H7 (cell line): ENCODE measurements around the gene RREB1. TPM values are rescaled to one million over a fixed set of nuclear protein-coding genes. Genes with fewer than 3 reads are reported as not detected.

ENCODE experiments used
- DNase-seq: peaks from one replicate; pipeline ENCODE4 v3.0.0; 2012
- H3K27me3 ChIP-seq: 2 replicates; pipeline ENCODE4 v1.6.0; 2011; ENCODE audit warnings: mild to moderate bottlenecking, low read length; ENCODE audit not compliant: control insufficient read depth, insufficient read depth
- H3K36me3 ChIP-seq: replicated peaks from 2 replicates; pipeline ENCODE4 v1.5.1; 2011; ENCODE audit warnings: low read length; ENCODE audit not compliant: control insufficient read depth, insufficient read depth
- H3K4me3 ChIP-seq: 2 replicates; pipeline ENCODE4 v1.5.1; 2011; ENCODE audit warnings: low read depth, mild to moderate bottlenecking, control low read depth, low read length, moderate library complexity; ENCODE audit not compliant: insufficient read depth
- total RNA-seq: library from RNA; depleted of rRNA; stranded (reverse); fragments of >200 nt; shearing (Covaris generic); gene quantifications from 2 replicates; pipeline ENCODE4 v1.2.3, GENCODE V29; 2014

Gene RREB1
- total RNA-seq, 1 experiment from 2014 or later, result 24.2 TPM

GRCh38 chr6:7125290-7125689 is 17.5 kb downstream of the RREB1 start:
- no peaks in the 10 kb centered on the region for H3K27me3 ChIP-seq
- H3K4me3 ChIP-seq, result no peak overlapping the region
- no peaks in the 10 kb centered on the region for H3K36me3 ChIP-seq
- DNase-seq, result no peak

- no peak for DNase-seq
- Histone ChIP-seq H3K27me3 (no peaks in the 10 kb centered on the region), H3K36me3 (no peaks in the 10 kb centered on the region), H3K4me3 (no peak overlapping the region)
Observed at GRCh38 chr6:7126754-7127153, 19.0 kb downstream of the RREB1 start.

- no peak for DNase-seq
- no peaks in the 10 kb centered on the region for H3K27me3 ChIP-seq
- H3K4me3 ChIP-seq, result no peak overlapping the region
- H3K36me3 ChIP-seq, result no peaks in the 10 kb centered on the region
Observed at GRCh38 chr6:7127680-7128079, 19.9 kb downstream of the RREB1 start.

GRCh38 chr6:7129360-7129759 is 21.6 kb downstream of the RREB1 start:
- Histone ChIP-seq H3K4me3 (no peak overlapping the region), H3K27me3 (no peaks in the 10 kb centered on the region), H3K36me3 (no peaks in the 10 kb centered on the region)
- DNase-seq, result no peak

GRCh38 chr6:7129784-7130569 is 22.2 kb downstream of the RREB1 start:
- H3K4me3 ChIP-seq, result no peak overlapping the region
- no peaks in the 10 kb centered on the region for H3K27me3 ChIP-seq
- DNase-seq, result no peak
- H3K36me3 ChIP-seq, result no peaks in the 10 kb centered on the region

- Histone ChIP-seq H3K4me3 (no peak overlapping the region), H3K27me3 (no peaks in the 10 kb centered on the region), H3K36me3 (no peaks in the 10 kb centered on the region)
- DNase-seq, result no peak
Observed at GRCh38 chr6:7131390-7131789, 23.6 kb downstream of the RREB1 start.

- no peak overlapping the region for H3K4me3 ChIP-seq
- no peak for DNase-seq
- no peaks in the 10 kb centered on the region for H3K27me3 ChIP-seq
- no peaks in the 10 kb centered on the region for H3K36me3 ChIP-seq
Observed at GRCh38 chr6:7132398-7133035, 24.8 kb downstream of the RREB1 start.

GRCh38 chr6:7134999-7135745 is 27.4 kb downstream of the RREB1 start:
- no peaks in the 10 kb centered on the region for H3K27me3 ChIP-seq
- no peak overlapping the region for H3K4me3 ChIP-seq
- no peaks in the 10 kb centered on the region for H3K36me3 ChIP-seq
- DNase-seq, result no peak

GRCh38 chr6:7135755-7136154 is 28.0 kb downstream of the RREB1 start:
- no peaks in the 10 kb centered on the region for H3K36me3 ChIP-seq
- DNase-seq, result no peak
- H3K4me3 ChIP-seq, result no peak overlapping the region
- H3K27me3 ChIP-seq, result no peaks in the 10 kb centered on the region

- no peak overlapping the region for H3K4me3 ChIP-seq
- H3K36me3 ChIP-seq, result no peaks in the 10 kb centered on the region
- no peak for DNase-seq
- H3K27me3 ChIP-seq, result no peaks in the 10 kb centered on the region
Observed at GRCh38 chr6:7136859-7137334, 29.1 kb downstream of the RREB1 start.

- peak; percentile 56 for DNase-seq
- H3K27me3 ChIP-seq, result no peaks in the 10 kb centered on the region
- H3K4me3 ChIP-seq, result no peak overlapping the region
- H3K36me3 ChIP-seq, result no peaks in the 10 kb centered on the region
Observed at GRCh38 chr6:7137335-7138045, 29.7 kb downstream of the RREB1 start.

- Histone ChIP-seq H3K36me3 (no peaks in the 10 kb centered on the region), H3K27me3 (no peaks in the 10 kb centered on the region), H3K4me3 (no peak overlapping the region)
- no peak for DNase-seq
Observed at GRCh38 chr6:7138046-7138531, 30.3 kb downstream of the RREB1 start.

GRCh38 chr6:7138921-7139358 is 31.2 kb downstream of the RREB1 start:
- peak; percentile 73 for DNase-seq

GRCh38 chr6:7139835-7140470 is 32.2 kb downstream of the RREB1 start:
- no peak for DNase-seq
- Histone ChIP-seq H3K36me3 (no peaks in the 10 kb centered on the region), H3K27me3 (no peaks in the 10 kb centered on the region), H3K4me3 (no peak overlapping the region)

More at GRCh38 chr6:7138921-7139358, 31.2 kb downstream of the RREB1 start:
- Histone ChIP-seq H3K27me3 (no peaks in the 10 kb centered on the region), H3K4me3 (no peak overlapping the region), H3K36me3 (no peaks in the 10 kb centered on the region)
